Activated naive CD8-positive, alpha-beta T cell treated with anti-CD3 and anti-CD28 coated beads, Interleukin-2, amount 10 ng/mL, durations not matched to agents 7 days and 5 days (primary cell): ENCODE results near the gene SIGLEC6. TPM values are rescaled to one million over a fixed set of nuclear protein-coding genes. Genes with fewer than 3 reads are reported as not detected.
A peak's percentile ranks its signal among the peaks of the same experiment; 100 is the strongest.

Experiments used
- ATAC-seq: fragments of 150-1000 bp; cut with Tn5 transposase; one replicate; pipeline ENCODE4 v1.10.0; 2021; ENCODE audit warnings: low read depth, moderate library complexity
- POLR2A ChIA-PET: fragments of 350-600 bp; sonication (Branson Sonifier 250); formaldehyde crosslinking; loops from one replicate; lab custom pipeline; 2021; ENCODE audit warnings: antibody characterized with exemption; lab: Charles Lee
- DNase-seq: peaks from one replicate; pipeline ENCODE4 v3.0.0; 2021
- H3K27ac Mint-ChIP-seq: one replicate; pipeline ENCODE4 v1.8.0; 2022; ENCODE audit warnings: mild to moderate bottlenecking, mixed read lengths
- H3K27me3 Mint-ChIP-seq: one replicate; pipeline ENCODE4 v1.8.0; 2022; ENCODE audit warnings: mild to moderate bottlenecking, moderate library complexity, mixed read lengths
- H3K36me3 Mint-ChIP-seq: one replicate; pipeline ENCODE4 v1.8.0; 2021; ENCODE audit warnings: mild to moderate bottlenecking, mixed read lengths
- H3K4me1 Mint-ChIP-seq: one replicate; pipeline ENCODE4 v1.8.0; 2021; ENCODE audit warnings: mixed read lengths
- H3K4me3 Mint-ChIP-seq: one replicate; pipeline ENCODE4 v1.8.0; 2022; ENCODE audit warnings: mild to moderate bottlenecking, moderate library complexity, mixed read lengths
- H3K9me3 Mint-ChIP-seq: one replicate; pipeline ENCODE4 v1.8.0; 2021; ENCODE audit warnings: mixed read lengths
- total RNA-seq, 2 experiments: library from RNA; stranded (reverse); gene quantifications; one replicate each; pipeline ENCODE4 v1.2.3, GENCODE V29; 2021

SIGLEC6 gene
- total RNA-seq, 2 experiments from 2014 or later = not detected

DNA sequence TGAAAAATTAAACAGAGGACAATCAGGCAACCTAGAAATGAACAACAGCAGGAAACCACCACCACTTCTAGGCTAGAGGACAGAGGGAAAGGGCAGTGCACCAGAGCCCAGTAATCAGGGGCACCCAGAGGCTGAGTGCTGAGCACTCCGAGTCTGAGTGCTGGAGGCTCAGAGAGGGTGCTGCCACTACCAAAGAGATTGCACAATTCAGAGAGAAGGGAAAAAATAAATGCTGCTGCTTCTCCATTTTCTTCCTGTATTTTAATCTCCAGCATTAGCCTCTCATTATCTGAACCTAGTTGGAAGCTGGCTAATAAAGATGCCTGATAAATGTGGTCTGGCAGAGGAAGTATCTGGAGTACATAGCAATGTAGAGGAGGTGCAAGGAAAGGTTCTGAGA is 27.8 kb upstream of the SIGLEC6 start:
- Mint-ChIP-seq H3K27me3 (peaks cover 43% of the 10 kb centered on the region), H3K27ac (no peak overlapping the region), H3K4me3 (no peak overlapping the region), H3K36me3 (no peaks in the 10 kb centered on the region), H3K9me3 (peaks cover 2% of the 10 kb centered on the region), H3K4me1 (no peaks in the 10 kb centered on the region)
- DNase-seq = no peak
- POLR2A ChIA-PET = no interaction called here
- ATAC-seq = no peak

DNA sequence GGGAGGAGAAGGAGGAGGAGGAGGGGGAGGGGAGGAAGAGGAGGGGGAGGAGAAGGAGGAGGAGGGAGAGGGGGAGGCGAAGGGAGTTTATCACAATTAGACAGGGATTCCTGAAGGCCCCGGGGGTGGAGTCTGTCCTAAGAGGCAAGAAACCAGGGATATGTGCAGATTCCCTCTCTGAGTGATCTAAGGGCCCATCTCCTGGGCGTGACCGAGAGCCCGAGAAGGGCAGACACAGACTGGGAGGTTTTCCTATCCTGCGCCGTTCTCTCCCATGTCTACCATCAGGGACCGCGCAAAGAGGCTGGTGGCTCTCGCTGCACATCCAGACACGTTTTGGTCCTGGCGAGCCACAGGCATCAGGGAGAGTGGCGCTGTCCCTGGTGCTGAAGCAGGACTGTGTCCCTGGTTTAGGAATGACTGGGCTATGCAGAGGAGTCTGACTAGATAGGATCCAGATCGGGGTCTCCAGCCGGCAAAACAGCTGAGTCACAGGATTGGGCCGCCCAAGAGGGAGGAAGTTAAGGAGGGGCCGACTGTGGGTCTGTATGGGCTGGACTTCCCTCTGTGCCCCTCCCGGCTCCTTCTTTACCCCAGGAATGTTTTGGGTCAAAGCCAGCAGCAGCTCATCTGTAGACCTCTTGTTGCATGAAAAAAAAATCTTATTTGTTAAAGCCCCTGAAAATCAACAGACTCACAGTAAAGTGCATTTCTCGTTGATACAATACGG is 21.7 kb upstream of the SIGLEC6 start:
- POLR2A ChIA-PET = no interaction called here
- H3K4me1 Mint-ChIP-seq = peaks cover 23% of the 10 kb centered on the region
- ATAC-seq (no peak), DNase-seq (peak; percentile 69)
- no peak overlapping the region for H3K27ac Mint-ChIP-seq
- peaks cover 2% of the 10 kb centered on the region for H3K9me3 Mint-ChIP-seq
- H3K4me3 Mint-ChIP-seq = no peak overlapping the region
- H3K36me3 Mint-ChIP-seq = no peaks in the 10 kb centered on the region
- H3K27me3 Mint-ChIP-seq = peaks cover 35% of the 10 kb centered on the region

DNA sequence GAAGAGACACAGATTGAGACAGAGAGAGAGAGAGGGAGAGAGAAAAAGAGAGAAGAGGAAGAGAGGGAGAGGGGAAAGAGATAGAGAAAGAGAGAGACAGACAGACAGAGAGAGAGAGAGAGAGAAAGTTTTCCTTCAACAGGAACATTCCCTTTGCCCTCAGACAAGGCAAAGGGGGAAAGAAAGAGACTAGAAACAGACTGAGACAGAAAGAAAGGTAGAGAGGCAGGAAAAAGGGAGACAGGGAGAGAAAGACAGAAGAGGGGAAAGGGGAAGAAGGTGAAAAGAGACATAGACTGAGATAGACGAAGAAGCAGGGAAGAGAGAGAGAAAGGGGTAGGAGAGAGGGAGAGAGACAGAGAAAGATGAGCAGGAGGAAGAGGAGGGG is 21.1 kb upstream of the SIGLEC6 start:
- no peak overlapping the region for H3K27ac Mint-ChIP-seq
- peaks cover 2% of the 10 kb centered on the region for H3K9me3 Mint-ChIP-seq
- H3K4me3 Mint-ChIP-seq = no peak overlapping the region
- H3K36me3 Mint-ChIP-seq = no peaks in the 10 kb centered on the region
- no peak for ATAC-seq
- H3K27me3 Mint-ChIP-seq = peaks cover 37% of the 10 kb centered on the region
- POLR2A ChIA-PET = no interaction called here
- no peak for DNase-seq
- H3K4me1 Mint-ChIP-seq = peaks cover 27% of the 10 kb centered on the region

DNA sequence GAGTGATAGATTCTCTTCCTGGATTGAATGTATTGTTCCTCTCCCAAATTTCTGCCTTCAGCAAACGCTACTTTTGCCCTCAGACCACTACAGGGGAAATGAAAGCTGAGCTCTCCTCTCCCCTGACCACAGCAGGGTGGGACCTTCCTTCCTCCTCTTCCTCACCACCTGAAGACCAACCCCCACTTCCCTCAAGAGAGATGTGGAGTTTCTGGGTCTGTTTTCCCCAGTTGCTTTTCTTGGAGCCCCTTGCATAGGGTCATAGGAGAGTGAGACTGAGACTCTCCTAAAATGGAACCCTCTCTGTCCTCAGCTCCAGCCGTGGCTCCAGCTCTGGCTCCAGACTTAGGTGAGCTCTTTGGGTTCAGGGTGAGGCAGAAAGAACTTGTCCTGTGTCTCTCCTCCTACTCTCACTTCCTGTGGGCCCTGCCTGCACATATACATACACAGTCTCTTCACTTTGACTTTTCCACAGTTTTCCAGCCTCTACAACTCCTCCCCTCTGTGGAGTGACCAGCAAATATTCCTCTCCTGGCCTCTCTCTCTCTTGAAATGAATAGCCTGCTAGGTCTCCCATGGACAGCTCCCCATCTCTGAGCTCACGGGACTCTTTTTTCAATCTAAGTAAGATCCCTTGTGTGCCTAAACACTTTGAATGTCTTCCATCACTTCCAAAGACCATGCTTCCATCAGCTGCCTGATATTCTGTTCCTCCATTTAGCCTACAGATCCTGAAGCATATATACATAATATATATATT is 20.4 kb upstream of the SIGLEC6 start:
- DNase-seq (no peak), ATAC-seq (no peak)
- peak overlapping the region; percentile 30 for H3K4me3 Mint-ChIP-seq
- POLR2A ChIA-PET = no interaction called here
- H3K27me3 Mint-ChIP-seq = peaks cover 43% of the 10 kb centered on the region
- peaks cover 34% of the 10 kb centered on the region for H3K4me1 Mint-ChIP-seq
- H3K27ac Mint-ChIP-seq = peak overlapping the region; percentile 47
- no peaks in the 10 kb centered on the region for H3K36me3 Mint-ChIP-seq
- H3K9me3 Mint-ChIP-seq = peaks cover 2% of the 10 kb centered on the region

DNA sequence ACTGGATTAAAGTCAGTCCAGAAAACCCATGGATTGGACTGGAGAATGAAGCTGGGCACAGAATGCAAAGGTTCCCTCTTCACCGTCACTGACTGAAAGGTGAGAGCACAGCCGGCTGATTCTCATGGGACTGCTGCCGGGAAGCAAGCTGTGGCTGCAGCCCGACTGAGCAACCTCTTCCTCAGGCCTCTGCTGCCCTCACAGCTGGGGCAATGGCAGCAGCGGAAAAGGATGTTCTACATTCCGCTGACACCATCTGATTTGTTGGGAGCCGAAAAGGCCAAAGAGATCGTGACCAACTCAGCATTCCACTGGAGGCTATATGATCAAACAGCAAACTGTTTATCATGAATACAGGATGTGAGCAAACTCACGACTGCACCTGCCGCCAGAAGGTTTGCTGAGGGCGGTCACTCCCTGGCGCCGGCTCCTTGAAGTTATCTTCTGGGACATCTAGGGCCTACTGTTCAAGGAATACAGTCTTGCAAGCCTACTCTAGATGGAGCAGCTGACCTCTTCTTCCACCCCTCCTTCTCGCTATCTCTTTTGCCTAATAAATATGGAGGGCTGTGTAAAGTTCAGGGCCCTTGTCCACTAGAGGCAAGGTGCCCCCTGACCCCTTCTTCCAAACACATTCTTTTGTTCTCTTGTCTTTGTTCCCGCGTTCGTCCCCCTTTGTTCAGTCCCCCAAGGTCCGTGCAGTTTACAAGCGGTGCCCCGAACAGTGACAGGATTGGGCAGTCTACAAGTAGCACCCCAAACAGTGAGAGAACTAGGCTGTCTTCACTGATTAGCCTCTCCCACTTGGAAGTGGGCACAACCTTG is 19.6 kb upstream of the SIGLEC6 start:
- Mint-ChIP-seq H3K4me1 (peaks cover 41% of the 10 kb centered on the region), H3K4me3 (peak overlapping the region; percentile 30), H3K36me3 (no peaks in the 10 kb centered on the region), H3K27me3 (peaks cover 44% of the 10 kb centered on the region), H3K9me3 (peaks cover 2% of the 10 kb centered on the region), H3K27ac (peak overlapping the region; percentile 47)
- DNase-seq (no peak), ATAC-seq (no peak)
- POLR2A ChIA-PET = no interaction called here

DNA sequence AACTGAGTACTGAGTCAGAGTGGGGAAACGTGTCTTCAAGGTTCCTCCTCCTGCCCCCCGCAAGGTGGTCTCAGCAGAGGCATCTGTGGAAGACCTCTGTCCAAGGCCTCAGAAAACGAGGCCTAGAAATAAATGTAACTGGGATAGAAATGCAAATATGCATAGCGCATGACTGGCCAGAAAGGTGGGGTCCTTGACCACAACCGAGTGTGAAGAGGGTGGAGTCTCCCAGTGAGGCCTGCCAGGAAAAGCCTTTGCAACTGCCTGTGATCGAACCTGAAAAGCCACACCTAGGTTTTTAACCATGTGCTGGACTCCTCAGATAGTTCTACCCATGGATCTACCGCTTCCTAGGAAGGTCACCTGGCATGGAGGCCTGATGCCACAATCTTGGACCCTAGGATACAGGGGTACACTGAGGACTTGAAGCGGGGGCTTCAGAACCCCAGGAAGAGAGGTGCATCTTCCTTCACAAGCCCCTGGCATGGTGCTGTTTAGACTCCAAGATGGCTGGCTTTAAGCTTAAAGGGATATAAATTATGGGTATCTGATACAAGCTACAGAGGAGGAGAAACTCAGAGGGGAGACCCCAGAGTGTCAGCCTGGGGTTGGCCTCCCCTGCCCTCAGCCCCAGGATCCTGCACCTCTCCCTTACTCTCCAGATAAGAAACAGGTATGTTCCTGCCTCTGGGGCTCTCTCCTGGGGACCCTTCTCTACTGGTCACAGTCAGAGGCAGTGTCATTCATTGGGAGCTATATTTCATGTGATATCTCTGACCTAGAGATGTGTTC is 18.3 kb upstream of the SIGLEC6 start:
- Mint-ChIP-seq H3K4me1 (peaks cover 41% of the 10 kb centered on the region), H3K4me3 (no peak overlapping the region), H3K27me3 (peaks cover 45% of the 10 kb centered on the region), H3K9me3 (peaks cover under 1% of the 10 kb centered on the region), H3K27ac (no peak overlapping the region), H3K36me3 (no peaks in the 10 kb centered on the region)
- ATAC-seq (no peak), DNase-seq (no peak)
- POLR2A ChIA-PET = no interaction called here

DNA sequence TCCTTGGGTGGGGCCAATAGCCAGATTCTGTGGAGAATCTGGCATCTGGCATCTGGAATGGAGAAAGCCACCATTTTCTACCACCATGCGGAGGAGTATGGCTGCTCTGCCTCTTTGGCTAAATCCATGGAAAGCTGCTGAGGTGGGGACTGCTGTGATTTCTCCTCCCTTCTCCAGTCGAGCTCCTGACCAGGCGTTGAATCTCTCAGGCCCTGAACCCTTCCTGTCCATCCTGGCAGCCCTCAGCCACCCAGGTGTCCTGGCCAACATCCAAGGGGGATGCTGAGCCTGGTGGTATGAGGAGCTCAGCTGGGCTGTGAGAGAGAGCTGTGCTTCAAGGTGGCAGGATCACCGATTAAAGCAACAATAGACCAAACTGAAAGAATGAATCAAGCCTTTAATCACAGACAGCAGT is 17.4 kb upstream of the SIGLEC6 start:
- peaks cover 47% of the 10 kb centered on the region for H3K27me3 Mint-ChIP-seq
- DNase-seq = no peak
- H3K9me3 Mint-ChIP-seq = no peaks in the 10 kb centered on the region
- POLR2A ChIA-PET = no interaction called here
- H3K36me3 Mint-ChIP-seq = no peaks in the 10 kb centered on the region
- H3K27ac Mint-ChIP-seq = no peak overlapping the region
- no peak overlapping the region for H3K4me3 Mint-ChIP-seq
- ATAC-seq = no peak
- peaks cover 41% of the 10 kb centered on the region for H3K4me1 Mint-ChIP-seq

DNA sequence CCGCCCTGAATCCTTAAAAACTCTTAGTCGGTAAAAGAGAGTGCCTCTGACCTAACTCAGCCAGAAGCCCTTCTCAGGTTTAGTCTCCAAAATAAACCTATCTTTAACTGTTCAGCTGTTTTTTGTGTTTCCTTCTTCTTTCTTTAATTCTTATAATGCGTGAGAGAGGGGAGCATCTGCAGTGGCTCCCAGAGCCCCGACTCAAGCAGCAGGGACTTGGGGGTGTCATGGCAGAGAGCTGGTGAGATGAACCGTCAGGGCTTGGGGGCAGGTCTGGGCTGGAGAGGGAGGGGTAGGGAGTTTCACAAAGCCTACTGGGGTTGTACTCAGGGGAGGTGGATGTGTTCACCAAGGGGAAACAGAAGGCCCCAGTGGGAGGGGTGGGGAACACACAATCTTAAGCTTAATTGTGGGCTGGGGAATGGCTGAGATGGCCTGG is 16.8 kb upstream of the SIGLEC6 start:
- Mint-ChIP-seq H3K27me3 (peaks cover 46% of the 10 kb centered on the region), H3K9me3 (no peaks in the 10 kb centered on the region), H3K4me1 (peaks cover 41% of the 10 kb centered on the region), H3K36me3 (no peaks in the 10 kb centered on the region), H3K4me3 (no peak overlapping the region), H3K27ac (no peak overlapping the region)
- POLR2A ChIA-PET = no interaction called here
- no peak for DNase-seq
- no peak for ATAC-seq

DNA sequence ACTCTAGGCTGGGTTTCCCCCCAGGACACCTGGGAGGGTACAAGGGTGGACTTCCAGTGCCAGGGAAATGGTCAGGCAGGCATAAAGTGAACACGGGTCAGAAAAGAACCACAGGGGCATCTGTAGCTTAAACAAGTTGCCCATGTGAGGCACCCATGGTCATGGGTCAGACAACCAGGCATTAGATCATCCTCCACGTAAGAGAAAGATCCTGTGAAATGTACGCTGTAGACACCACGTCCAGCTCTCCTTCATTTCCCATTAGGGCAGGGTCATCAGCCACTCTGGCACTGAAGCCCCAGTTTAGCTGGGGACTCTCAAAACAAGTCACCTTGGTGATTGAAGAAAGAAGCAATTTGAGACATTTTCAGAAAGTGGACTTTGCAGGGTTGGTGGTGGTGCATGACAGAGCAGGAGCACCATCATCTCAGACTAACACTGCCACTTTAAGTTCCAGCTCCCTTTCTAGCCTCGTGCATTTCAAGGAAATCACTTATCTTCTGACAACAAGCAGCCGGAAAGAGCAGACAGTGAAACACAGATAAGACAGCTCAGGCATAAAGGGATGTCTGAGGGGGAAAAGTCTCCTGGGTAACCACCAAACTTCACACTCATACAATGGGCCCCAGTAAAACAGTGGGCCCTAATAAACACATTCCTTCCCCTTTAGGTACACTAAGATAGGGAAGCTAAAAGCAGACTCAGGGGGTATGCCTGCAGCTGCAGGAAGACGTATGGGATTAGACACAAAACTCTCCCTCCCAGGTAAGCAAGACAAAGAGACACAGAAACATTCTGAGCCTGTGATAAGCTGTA is 16.1 kb upstream of the SIGLEC6 start:
- DNase-seq (no peak), ATAC-seq (no peak)
- POLR2A ChIA-PET = no interaction called here
- Mint-ChIP-seq H3K27me3 (peaks cover 42% of the 10 kb centered on the region), H3K9me3 (no peaks in the 10 kb centered on the region), H3K4me3 (peak overlapping the region; percentile 20), H3K27ac (no peak overlapping the region), H3K36me3 (no peaks in the 10 kb centered on the region), H3K4me1 (peaks cover 41% of the 10 kb centered on the region)

DNA sequence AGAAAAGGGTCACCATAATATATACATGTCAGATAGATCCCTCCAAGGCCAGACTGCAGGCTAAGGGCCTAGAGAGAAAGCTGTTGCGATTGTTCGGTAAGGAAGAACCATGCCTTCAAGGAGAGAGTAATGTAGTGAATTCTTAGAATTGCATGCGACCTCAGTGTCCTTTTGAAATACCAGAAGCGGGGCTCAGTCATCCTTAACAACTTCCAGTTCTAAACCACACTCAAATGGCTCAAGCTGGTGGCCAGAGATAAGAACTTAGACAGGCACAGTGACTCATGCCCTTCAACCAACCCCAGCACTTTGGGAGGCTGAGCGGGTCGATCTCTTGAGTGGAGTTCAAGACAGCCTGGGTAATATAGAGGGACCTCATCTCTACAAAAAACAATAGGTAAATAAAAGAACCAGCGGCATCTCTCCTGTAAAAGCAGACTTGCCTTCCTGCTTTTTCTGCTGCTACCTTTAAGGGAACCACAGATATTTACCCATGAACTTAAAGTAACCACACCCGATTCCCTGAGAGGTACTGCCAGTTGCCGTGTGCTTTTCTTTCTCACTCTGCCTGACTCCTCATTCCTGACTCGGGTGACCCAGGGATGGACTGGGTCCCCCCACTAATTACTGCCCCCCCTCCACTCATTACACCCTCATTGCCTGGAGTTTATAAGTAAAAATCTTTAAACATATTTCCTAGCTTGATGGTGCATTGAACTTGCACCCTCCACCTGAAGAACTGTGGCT is 15.4 kb upstream of the SIGLEC6 start:
- ATAC-seq (no peak), DNase-seq (no peak)
- peak overlapping the region; percentile 35 for H3K4me3 Mint-ChIP-seq

DNA sequence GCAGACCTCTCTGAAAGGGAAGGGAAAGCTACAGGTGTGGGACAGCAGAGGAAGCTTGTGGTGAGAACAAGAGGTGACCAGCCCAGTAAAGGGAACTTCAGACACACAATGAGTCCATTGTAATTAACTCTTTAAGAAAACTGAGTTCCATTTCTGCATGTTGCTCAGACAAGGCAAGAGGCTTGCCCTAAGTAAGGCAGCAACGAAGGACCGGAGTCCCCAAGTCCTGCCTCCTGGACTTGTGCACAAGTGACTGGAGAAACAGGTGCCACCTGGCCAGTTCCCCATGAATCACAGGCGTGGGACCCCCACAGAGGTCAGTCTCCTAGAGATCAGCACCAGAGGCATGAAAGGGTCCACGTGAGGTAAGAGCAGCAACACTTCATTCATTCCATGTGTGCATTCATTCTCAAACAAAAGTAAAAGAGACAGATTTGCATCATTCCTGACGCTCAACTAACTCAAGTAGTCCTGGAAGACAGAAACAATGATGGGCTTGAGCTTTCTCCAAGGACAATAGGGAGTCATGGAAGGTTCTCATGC is 14.7 kb upstream of the SIGLEC6 start:
- peaks cover 37% of the 10 kb centered on the region for H3K27me3 Mint-ChIP-seq
- H3K4me3 Mint-ChIP-seq = peak overlapping the region; percentile 35
- H3K27ac Mint-ChIP-seq = no peak overlapping the region

More for the DNA sequence above, 15.4 kb upstream of the SIGLEC6 start:
- H3K36me3 Mint-ChIP-seq = no peaks in the 10 kb centered on the region
- H3K27me3 Mint-ChIP-seq = peaks cover 39% of the 10 kb centered on the region
- H3K27ac Mint-ChIP-seq = peak overlapping the region; percentile 3
- H3K4me1 Mint-ChIP-seq = peaks cover 36% of the 10 kb centered on the region
- no peaks in the 10 kb centered on the region for H3K9me3 Mint-ChIP-seq
- POLR2A ChIA-PET = no interaction called here

More for the DNA sequence above, 14.7 kb upstream of the SIGLEC6 start:
- ATAC-seq (no peak), DNase-seq (no peak)
- H3K4me1 Mint-ChIP-seq = peaks cover 29% of the 10 kb centered on the region
- H3K36me3 Mint-ChIP-seq = no peaks in the 10 kb centered on the region
- POLR2A ChIA-PET = no interaction called here
- no peaks in the 10 kb centered on the region for H3K9me3 Mint-ChIP-seq
